ENCODE results near the gene LIF.
"Not testable (repeated sequence)": the region's sequence is repeated elsewhere in the genome, so short reads cannot be mapped to it uniquely, and the experiment has no call there.

GRCh38 chr22:30216272-30216671 lies 30.3 kb downstream of the LIF start:
- TF ChIP-seq CTCF (IDR thresholded peaks at IDR 0.05; ENCODE audit: insufficient read depth, low read length); POLR2AphosphoS5 (IDR thresholded peaks at IDR 0.05; ENCODE audit: low read depth): not testable (repeated sequence)
